Measurements from ENCODE around the gene CCDC69. TPM values are rescaled to one million over a fixed set of nuclear protein-coding genes. Genes with fewer than 3 reads are reported as not detected.

CCDC69 gene
- total and polyA plus RNA-seq, 10 of the 15 experiments (the other 5 are each of a cell fraction or from before 2014, with no cell fraction given), result 13.5 to 106 (median 70.1) TPM

DNA sequence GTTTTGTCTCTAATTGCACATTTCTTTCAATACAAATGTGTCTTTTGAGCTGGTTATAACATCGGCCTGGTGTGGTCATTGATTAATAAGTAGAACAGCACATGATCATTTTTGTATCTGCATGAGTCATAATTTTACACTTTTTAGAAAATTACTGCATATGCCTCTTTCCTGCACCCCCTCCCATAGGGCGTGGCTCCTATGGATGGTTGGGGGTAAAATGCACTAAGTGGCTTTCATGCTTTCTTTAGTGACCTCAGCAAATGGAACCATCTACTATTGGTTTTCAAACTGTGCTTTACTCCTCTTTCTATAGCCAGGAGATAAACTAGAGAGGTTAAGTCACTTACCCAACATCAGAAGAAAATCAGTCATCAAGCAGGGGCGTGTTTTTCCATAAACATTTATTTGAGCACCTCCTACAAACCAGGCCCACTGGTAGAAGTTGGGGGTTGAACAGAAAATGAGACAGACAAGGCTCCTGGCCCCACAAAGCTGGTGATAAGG is 70.1 kb downstream of the CCDC69 start (continued):
- no peak for TF ChIP-seq MLLT1 (IDR thresholded peaks at IDR 0.05)
- TF ChIP-seq SIN3A (IDR thresholded peaks at IDR 0.05; ENCODE audit: low read depth, low read length), result no peak
- no peak for TF ChIP-seq SREBF1 (IDR thresholded peaks at IDR 0.05; ENCODE audit: low read length)
- TF ChIP-seq NR2C2 (IDR thresholded peaks at IDR 0.05; ENCODE audit: borderline replicate concordance, control insufficient read depth, insufficient read length, low read depth), result no peak
- no peak for TF ChIP-seq MAX (IDR thresholded peaks at IDR 0.05; ENCODE audit: low read depth, low read length)
- no peak for TF ChIP-seq RBBP5 (conservative IDR thresholded peaks at IDR 0.05)
- TF ChIP-seq ATF7 (IDR thresholded peaks at IDR 0.05; ENCODE audit: low read depth), result peak; percentile 75
- no peak for TF ChIP-seq ASH2L (IDR thresholded peaks at IDR 0.05; ENCODE audit: borderline replicate concordance, low read depth)
- TF ChIP-seq TARDBP (IDR thresholded peaks at IDR 0.05; ENCODE audit: borderline replicate concordance), result no peak
- 0 out of 2 replicates have a peak, but pooled peaks have one; percentile 24 for TF ChIP-seq EED (IDR thresholded peaks at IDR 0.05; ENCODE audit: low read depth)
- peak; percentile 93 for TF ChIP-seq JUNB (IDR thresholded peaks at IDR 0.05)
- no peak for TF ChIP-seq ESRRA (IDR thresholded peaks at IDR 0.05; ENCODE audit: low read length)
- no peak for TF ChIP-seq E2F4 (IDR thresholded peaks at IDR 0.05; ENCODE audit: low read depth, low read length)
- no peak for TF ChIP-seq KAT2A (conservative IDR thresholded peaks at IDR 0.05; ENCODE audit: control insufficient read depth, low read depth, low read length)
- no peak for TF ChIP-seq TCF7 (IDR thresholded peaks at IDR 0.05; ENCODE audit: borderline replicate concordance)
- no peak for TF ChIP-seq CHD2 (IDR thresholded peaks at IDR 0.05; ENCODE audit: borderline replicate concordance, low read depth, low read length)
- no peak for TF ChIP-seq BCL3 (IDR thresholded peaks at IDR 0.05; ENCODE audit: borderline replicate concordance, insufficient read depth, low read depth, low read length, poor library complexity, severe bottlenecking)
- no peak for TF ChIP-seq ZSCAN29 (IDR thresholded peaks at IDR 0.05)
- no peak for TF ChIP-seq RUNX3 (IDR thresholded peaks at IDR 0.05; ENCODE audit: low read length)
- no peak for TF ChIP-seq ATF3 (IDR thresholded peaks at IDR 0.05; ENCODE audit: borderline replicate concordance, extremely low read depth, low read depth, low read length)
- no peak for TF ChIP-seq STAT3 (IDR thresholded peaks at IDR 0.05; ENCODE audit: low read depth, low read length)
- TF ChIP-seq ZNF622 (IDR thresholded peaks at IDR 0.05), result no peak
- no peak for TF ChIP-seq CTCF (IDR thresholded peaks at IDR 0.05 in 2 of 3, conservative IDR thresholded peaks at IDR 0.05 in 1 of 3; ENCODE audit: control insufficient read depth in 2 of 3, extremely low read depth in 1 of 3, insufficient read depth in 1 of 3, low read depth in 3 of 3, low read length in 3 of 3)
- TF ChIP-seq EGR1 (IDR thresholded peaks at IDR 0.05; ENCODE audit: borderline replicate concordance in 1 of 2, low read depth in 2 of 2, low read length in 2 of 2), result no peak

Measured in GM12878 (cell line).